Fibroblast of mammary gland (primary cell): ENCODE measurements around the gene SCFD1.
A peak's percentile ranks its signal among the peaks of the same experiment; 100 is the strongest.
"Not testable (repeated sequence)": the region's sequence is repeated elsewhere in the genome, so short reads cannot be mapped to it uniquely, and the experiment has no call there.

Experiments
- DNase-seq: peaks from one replicate; pipeline ENCODE4 v3.0.0-alpha.2; 2010; ENCODE audit warnings: low read depth
- H3K4me3 ChIP-seq: 2 replicates; pipeline ENCODE4 v1.5.1; 2011; ENCODE audit warnings: low read depth, mild to moderate bottlenecking, low read length, moderate library complexity; ENCODE audit not compliant: control insufficient read depth
- CTCF ChIP-seq: conservative IDR thresholded peaks from 2 replicates; pipeline ENCODE4 v1.5.1; 2011; ENCODE audit warnings: low read depth, low read length, inconsistent platforms; ENCODE audit not compliant: control insufficient read depth, insufficient read depth

Gene SCFD1

GRCh38 chr14:30621940-30622830 is at the start of gene SCFD1:
TSS of gene SCFD1 (plus strand) at chr14:30622319. CDS start at chr14:30622339, 20 bp downstream.
- H3K4me3 ChIP-seq = peak within 1 kb of the TSS; percentile 82
- DNase-seq = peak; percentile 81
- TF ChIP-seq CTCF = no peak

- H3K4me3 ChIP-seq = no peak overlapping the region
- no peak for TF ChIP-seq CTCF
- DNase-seq = no peak
Measured at GRCh38 chr14:30572771-30573170, 49.3 kb upstream of the SCFD1 start.

- H3K4me3 ChIP-seq = no peak overlapping the region
- peak; percentile 77 for DNase-seq
- TF ChIP-seq CTCF = no peak
Measured at GRCh38 chr14:30573226-30573814, 48.8 kb upstream of the SCFD1 start.

GRCh38 chr14:30573966-30574365 is 48.2 kb upstream of the SCFD1 start:
- TF ChIP-seq CTCF = no peak
- no peak for DNase-seq
- no peak overlapping the region for H3K4me3 ChIP-seq

GRCh38 chr14:30574777-30575176 is 47.3 kb upstream of the SCFD1 start:
- H3K4me3 ChIP-seq, DNase-seq: not testable (repeated sequence)

GRCh38 chr14:30576333-30576732 is 45.8 kb upstream of the SCFD1 start:
- not testable (repeated sequence) for DNase-seq, H3K4me3 ChIP-seq

GRCh38 chr14:30580616-30581282 is 41.4 kb upstream of the SCFD1 start:
- DNase-seq = no peak
- no peak for TF ChIP-seq CTCF
- H3K4me3 ChIP-seq = no peak overlapping the region
